Hematopoietic multipotent progenitor cell treated with erythropoietin and hydrocortisone succinate and interleukin-3 and kit ligand, for 4 days (in vitro differentiated cells): Measurements from ENCODE around the gene FZD1.
"Not testable (repeated sequence)": the region's sequence is repeated elsewhere in the genome, so short reads cannot be mapped to it uniquely, and the experiment has no call there.

Source experiments
- DNase-seq: peaks from one replicate; pipeline ENCODE4 v3.0.0-alpha.2; 2015

FZD1 gene

DNA sequence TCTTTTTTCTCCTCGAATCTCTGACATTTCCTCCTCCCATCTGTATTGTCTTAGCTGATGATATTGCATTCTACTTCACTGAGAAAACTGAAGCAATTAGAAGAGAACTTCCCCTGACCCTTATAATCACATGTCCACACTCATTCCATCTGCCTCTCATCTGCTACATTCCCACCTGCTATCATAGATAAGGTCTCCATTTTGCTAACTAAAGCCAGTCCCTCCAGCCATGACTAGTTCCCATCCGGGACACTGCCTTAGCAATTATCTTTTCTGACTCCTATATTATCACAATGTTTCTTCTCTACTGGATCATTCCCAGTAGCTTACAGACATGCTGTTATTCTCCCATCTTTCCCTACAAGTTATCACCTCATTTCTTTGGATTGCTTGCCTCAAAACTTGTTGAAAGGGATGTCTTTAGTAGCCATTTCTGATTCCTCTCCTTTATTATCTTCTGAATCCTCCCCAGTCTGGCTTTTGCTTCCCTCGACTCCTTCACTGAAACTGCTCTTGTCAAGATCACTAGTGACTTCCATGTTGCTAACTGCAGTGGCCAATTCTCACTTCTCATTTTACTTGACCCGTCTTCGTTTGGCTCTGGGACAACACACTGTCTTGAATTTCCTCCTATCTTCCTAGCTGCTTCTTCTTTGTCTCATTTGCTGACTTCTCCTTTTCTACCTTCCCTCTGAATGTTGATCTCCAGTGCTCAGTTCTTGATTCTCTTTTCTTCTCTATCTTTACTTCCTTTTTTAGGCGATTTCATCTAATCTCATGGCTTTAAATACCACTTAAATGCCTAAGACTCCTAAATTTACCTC, 35.9 kb downstream of the FZD1 start:
- DNase-seq: peak; percentile 51

DNA sequence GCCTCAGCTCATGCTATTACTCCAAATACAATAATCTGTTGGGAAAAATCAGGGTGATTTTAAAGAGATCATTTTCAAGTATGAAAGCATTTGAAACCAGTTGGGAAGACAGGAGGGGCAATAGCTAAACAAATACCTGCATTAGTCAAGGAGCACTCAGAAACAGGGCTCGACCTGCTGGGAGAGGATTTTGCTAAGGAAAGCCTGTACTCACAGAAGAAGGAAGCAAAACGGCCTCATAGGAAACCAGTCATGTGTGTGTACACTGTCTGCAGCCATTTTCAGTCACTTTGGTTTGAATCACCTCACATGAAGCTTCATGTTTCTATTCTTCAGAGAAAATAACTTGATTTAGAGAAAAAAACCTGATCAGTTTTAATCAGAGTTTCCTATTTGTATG, 38.6 kb downstream of the FZD1 start:
- no peak for DNase-seq

DNA sequence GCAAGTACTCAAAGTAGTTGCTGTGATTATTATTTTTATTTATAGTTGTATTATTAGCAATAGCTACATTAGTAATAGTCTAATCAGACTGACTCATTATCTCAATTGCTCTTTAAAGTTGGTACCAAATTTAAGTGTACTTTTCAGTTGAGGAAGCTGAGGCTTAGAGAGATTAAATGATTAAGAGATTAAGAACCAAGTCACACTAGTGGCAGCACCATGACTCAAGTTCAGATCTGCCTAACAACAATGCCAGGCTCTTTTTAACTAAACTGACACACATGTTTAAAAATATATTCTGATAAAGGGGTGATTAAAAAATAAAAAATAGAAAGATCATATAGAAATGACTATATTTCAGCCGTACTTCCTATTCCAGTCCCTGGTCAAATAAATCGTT, 42.0 kb downstream of the FZD1 start:
- DNase-seq: peak; percentile 42

DNA sequence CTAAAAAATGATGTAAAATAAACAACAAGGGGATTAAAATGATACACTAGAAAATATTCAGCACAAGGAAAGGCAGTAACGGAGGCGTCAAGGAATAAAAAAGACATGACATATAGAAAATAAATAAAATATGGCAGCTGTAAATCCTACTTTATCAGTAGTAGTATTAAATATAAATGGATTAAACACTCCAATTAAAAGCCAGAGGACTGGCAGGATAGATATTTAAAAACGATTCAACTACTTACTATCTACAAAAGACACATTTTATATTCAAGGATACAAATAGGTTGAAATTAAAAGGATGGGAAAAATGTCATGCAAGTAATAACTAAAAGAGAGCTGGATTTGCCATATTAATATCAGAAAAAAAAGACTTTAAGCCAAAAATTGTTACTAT, 43.2 kb downstream of the FZD1 start:
- no peak for DNase-seq

DNA sequence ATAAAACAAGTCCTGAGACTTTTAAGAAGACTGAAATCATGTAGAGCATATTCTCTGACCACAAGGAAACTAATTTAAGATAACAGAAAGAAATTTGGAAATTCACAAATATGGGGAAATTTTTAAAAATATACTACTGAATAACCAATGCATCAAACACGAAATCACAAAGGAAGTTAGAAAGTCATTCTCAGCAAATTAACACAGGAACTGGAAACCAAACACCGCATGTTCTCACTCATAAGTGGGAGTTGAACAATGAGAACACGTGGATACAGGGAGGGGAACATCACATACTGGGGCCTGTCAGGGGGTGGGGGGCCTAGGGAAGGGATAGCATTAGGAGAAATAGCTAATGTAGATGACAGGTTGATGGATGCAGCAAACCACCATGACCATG, 44.0 kb downstream of the FZD1 start:
- not testable (repeated sequence) for DNase-seq

DNA sequence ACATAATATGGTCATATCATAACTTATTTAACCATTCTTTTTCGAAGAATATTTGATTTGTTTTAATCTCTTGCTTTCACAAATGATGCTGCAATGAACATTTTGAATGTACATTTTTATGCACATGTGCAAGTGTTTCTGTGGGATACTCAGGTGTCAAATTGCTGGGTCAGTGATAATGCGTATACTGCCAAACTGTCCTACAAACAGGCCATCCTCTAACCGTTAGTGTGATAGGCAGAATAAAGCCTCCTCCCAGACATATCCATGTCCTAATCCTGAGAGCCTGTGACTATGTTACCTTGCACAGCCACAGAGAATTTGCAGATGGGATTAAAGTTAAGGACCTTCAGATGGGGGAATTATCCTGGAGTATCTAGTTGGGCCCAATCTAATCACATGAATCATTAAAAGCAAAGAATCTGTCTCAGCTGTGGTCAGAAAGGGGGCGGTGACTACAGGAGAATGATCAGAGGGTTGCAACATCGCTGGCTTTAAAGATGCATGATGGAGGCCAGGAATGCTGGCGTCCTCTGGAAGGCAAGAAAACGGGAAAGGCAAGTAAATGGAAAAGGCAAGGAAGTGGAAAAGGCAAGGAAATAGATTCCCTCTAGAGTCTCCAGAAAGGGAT, 46.7 kb downstream of the FZD1 start:
- no peak for DNase-seq

DNA sequence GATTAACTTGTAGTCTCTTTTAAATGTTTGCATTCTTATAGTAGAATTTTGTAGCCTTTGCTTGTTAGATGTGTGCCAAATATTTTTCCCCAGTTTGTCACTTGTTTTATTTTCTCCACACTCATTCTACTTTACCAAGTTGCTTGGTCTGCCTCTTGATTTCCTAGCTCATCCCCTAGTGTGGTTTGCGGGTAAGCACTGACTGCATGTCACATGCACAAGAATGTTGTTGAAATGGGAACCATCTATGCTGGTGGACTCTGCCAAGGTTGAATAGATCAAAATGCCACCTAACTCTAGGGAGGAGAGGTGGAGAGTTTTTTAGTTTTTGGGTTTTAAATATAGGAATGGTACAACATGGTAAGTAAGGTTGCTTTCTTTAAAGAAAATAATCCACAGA, 47.6 kb downstream of the FZD1 start:
- DNase-seq: no peak

DNA sequence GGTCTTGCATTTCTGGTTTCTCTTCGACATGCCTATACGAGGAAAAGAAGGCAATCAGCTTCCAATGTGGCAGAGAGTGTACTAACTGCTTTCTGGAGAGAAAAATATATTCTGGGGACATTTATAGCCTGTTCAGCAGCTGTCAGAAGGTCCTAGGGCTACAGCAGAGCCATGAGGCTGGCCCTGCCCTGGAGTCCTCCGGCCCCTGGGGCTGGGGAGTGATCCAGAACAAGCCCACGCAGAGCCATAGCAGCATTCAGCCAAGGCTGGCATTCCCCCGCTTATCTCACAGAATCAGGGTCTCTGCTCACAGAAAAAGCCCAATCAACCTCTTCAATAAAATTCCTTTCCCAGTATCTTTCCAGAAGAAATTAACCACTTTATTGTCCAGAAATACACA, 48.9 kb downstream of the FZD1 start:
- no peak for DNase-seq

DNA sequence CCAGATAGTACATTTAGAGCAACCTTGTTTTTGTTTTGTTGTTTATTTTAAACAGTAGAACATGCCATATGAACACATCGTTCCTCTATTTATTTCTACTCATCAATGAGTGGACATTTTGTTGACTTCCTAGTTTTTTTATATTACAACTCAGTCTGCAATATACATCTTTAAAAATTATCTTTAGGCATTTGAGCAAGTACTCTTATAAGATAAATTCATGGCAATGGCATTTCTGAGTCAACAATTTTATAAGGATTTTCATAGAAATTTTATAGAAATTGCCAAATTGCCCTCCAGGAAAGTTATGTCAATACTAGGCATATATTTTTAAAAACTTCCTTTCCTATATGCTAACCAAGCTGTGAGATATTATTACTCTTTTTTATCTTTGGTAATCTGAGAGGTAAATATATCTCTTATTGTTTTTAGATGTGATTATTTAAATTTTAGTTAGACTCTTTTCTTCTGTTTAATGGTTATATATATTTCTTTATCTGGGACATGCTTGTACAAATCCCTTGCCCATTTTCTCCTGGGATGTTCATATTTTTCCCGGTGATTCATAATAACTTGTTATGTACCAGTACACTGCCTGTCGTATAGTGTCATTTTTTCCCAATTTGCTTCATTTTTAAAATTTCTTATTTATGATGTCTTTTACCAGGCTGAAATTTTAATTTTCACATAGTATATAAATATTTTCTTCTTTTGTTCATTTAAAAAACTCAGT, 50.5 kb downstream of the FZD1 start:
- DNase-seq: no peak

DNA sequence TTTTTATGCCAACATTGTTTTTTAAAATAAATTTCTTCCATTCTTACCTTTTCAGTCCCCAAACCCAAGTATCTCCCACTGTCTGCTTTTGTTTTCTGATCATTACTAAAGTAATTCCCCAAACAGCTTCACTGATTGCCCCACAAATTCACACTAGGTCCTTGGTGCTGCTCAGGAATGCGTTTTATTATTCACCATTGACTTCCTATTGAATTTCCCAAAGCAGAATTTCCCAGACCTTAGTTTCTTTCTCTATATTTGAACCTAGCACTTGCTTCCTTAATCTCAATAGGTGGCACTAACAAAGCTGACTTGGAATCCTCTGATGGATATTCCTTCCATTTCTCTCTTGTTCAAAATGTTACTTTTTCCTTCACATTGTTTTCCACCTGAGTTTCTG, 52.2 kb downstream of the FZD1 start:
- DNase-seq: no peak

DNA sequence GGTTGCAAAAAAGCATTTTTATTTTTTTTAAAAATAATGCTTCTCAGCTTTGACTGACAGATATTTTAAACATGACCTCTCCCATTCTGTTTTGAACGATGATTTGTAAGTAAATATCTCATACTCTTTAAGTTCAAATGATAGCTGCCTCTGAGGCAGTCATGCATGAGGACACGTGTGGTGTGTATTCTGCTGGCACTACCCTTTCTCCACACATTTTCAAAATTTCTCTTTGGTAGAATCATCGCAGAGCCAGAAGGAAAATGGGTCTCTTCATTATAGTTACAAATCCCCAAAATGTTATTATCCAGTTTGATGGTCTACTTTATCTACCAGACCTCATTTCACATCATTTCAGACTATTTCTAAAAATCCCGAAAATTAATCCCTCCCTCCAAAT, 55.1 kb downstream of the FZD1 start:
- no peak for DNase-seq

DNA sequence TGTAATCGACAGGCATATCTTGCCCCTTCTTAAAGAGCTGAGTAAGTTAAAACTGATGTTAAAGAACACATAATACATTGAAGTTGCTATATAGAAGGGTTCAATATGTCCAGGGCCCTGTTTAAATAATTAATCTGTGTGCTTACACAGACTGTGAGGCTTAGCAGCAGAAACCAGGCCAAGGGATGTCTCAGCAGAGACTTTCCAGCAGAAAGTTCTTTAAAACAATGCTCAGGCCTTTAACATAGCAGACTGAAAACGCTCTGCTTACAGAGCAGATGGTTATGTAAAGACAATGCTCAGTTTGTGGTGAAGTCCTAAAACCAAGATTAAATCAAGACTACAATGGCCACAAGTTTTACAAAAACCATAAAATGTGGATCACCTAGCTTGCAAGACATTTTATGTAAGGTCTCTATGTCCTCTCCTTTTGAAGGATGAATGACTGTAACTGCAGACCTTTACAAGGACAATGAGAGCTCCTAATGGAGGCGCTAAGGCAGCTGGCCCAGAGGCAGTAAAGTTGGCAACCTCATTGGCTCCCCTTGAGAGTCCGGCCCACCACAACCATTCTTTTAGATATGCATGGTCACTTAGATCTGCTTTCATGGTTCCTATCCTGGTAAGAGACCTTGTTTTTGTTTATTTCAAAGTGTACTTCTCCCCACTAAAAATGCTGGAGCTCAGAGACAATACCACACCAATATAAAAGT, 56.3 kb downstream of the FZD1 start:
- no peak for DNase-seq
